Caco-2 (cell line): Measurements from ENCODE around the gene RTL1. TPM values are rescaled to one million over a fixed set of nuclear protein-coding genes. Genes with fewer than 3 reads are reported as not detected.

Experiments
- BruUV-seq: library from RNA; stranded (reverse); fragments of 400-500 nt; replicated peaks from 2 replicates; lab custom pipeline; 2021; lab: Mats Ljungman, UMichigan
- CTCF ChIA-PET: fragments of 300-600 bp; sonication (Branson Sonifier 250); formaldehyde crosslinking; loops from one replicate; lab custom pipeline; 2022; ENCODE audit warnings: antibody characterized with exemption; lab: Charles Lee
- POLR2A ChIA-PET: fragments of 300-600 bp; sonication (Branson Sonifier 250); formaldehyde crosslinking; loops from one replicate; lab custom pipeline; 2022; ENCODE audit warnings: antibody characterized with exemption; lab: Charles Lee
- DNase-seq, 2 experiments: peaks; one replicate each; pipeline versions ENCODE4 v3.0.0 to v3.0.0-alpha.2; 2020 to 2022
- H3K27me3 ChIP-seq: replicated peaks from 2 replicates; pipeline ENCODE4 v1.6.0; 2011; ENCODE audit warnings: low read length; ENCODE audit not compliant: control insufficient read depth, insufficient read depth
- H3K36me3 ChIP-seq: 2 replicates; pipeline ENCODE4 v1.5.1; 2011; ENCODE audit warnings: low read length; ENCODE audit not compliant: control insufficient read depth, insufficient read depth
- H3K4me1 ChIP-seq: fragments of 250-450 bp; sonication (Bioruptor Pico); 2 replicates; pipeline ENCODE4 v1.5.1; 2020; ENCODE audit warnings: mild to moderate bottlenecking
- H3K4me3 ChIP-seq: 2 replicates; pipeline ENCODE4 v1.5.1; 2011; ENCODE audit warnings: low read depth, mild to moderate bottlenecking, control low read depth, low read length
- H3K9me3 ChIP-seq: fragments of 250-450 bp; sonication (Bioruptor Pico); 2 replicates; pipeline ENCODE4 v1.5.1; 2020; ENCODE audit warnings: mild to moderate bottlenecking, moderate library complexity
- H3K27ac Mint-ChIP-seq: one replicate; pipeline ENCODE4 v1.8.0; 2022; ENCODE audit warnings: mixed read lengths; ENCODE audit not compliant: unreplicated experiment
- H3K27me3 Mint-ChIP-seq: one replicate; pipeline ENCODE4 v1.8.0; 2022; ENCODE audit warnings: mixed read lengths; ENCODE audit not compliant: insufficient read depth, unreplicated experiment
- H3K36me3 Mint-ChIP-seq: one replicate; pipeline ENCODE4 v1.8.0; 2022; ENCODE audit warnings: mild to moderate bottlenecking, mixed read lengths; ENCODE audit not compliant: insufficient read depth, unreplicated experiment
- H3K4me1 Mint-ChIP-seq: one replicate; pipeline ENCODE4 v1.8.0; 2022; ENCODE audit warnings: low read depth, mixed read lengths; ENCODE audit not compliant: unreplicated experiment
- H3K4me3 Mint-ChIP-seq: one replicate; pipeline ENCODE4 v1.8.0; 2022; ENCODE audit warnings: mild to moderate bottlenecking, moderate library complexity, mixed read lengths; ENCODE audit not compliant: unreplicated experiment
- H3K9me3 Mint-ChIP-seq: one replicate; pipeline ENCODE4 v1.8.0; 2022; ENCODE audit warnings: mixed read lengths; ENCODE audit not compliant: unreplicated experiment
- CTCF ChIP-seq, 2 experiments: fragments of 200-600 bp in 1 of 2; IDR thresholded peaks; 1 replicate in 1 of 2; 2 replicates in 1 of 2; pipeline versions ENCODE4 v1.5.1 to v1.8.0; 2011 to 2022; ENCODE audit warnings: antibody characterized with exemption in 1 of 2, control low read depth in 1 of 2, inconsistent platforms in 1 of 2, low read depth in 1 of 2, low read length in 1 of 2, mild to moderate bottlenecking in 1 of 2, moderate library complexity in 1 of 2; ENCODE audit not compliant: insufficient read depth in 1 of 2, severe bottlenecking in 1 of 2, unreplicated experiment in 1 of 2
- intact Hi-C: fragments of 100-400 bp; cut with micrococcal nuclease; formaldehyde crosslinking; loops from one replicate; pipeline ENCODE4 v1.10.0; 2022; ENCODE audit not compliant: unreplicated experiment
- total RNA-seq: library from RNA; stranded (reverse); gene quantifications from 2 replicates; pipeline ENCODE4 v1.2.3, GENCODE V29; 2022

Gene RTL1
- total RNA-seq, 1 experiment from 2014 or later, result not detected

GRCh38 chr14:100858838-100859220 is 44.7 kb downstream of the RTL1 start:
- H3K27me3 ChIP-seq, result no peaks in the 10 kb centered on the region
- Mint-ChIP-seq H3K9me3 (no peaks in the 10 kb centered on the region), H3K27me3 (peaks cover 3% of the 10 kb centered on the region), H3K4me3 (no peak overlapping the region), H3K27ac (no peak overlapping the region), H3K4me1 (no peaks in the 10 kb centered on the region), H3K36me3 (no peaks in the 10 kb centered on the region)
- TF ChIP-seq CTCF (IDR thresholded peaks at IDR 0.05; ENCODE audit: insufficient read depth in 1 of 2, low read depth in 1 of 2, low read length in 1 of 2, severe bottlenecking in 1 of 2, unreplicated experiment in 1 of 2), result no peak
- H3K36me3 ChIP-seq, result no peaks in the 10 kb centered on the region
- no peak overlapping the region for H3K4me3 ChIP-seq
- H3K9me3 ChIP-seq, result peaks cover 2% of the 10 kb centered on the region; the same call in 1 of the 2 replicates
- no peak for DNase-seq
- no TSS peak for BruUV-seq
- intact Hi-C loops, result no loop called here
- ChIA-PET CTCF (interaction anchor here (0.6 kb wide), 1 partner anchor 41 kb away, joined by 3 read pairs; no protein-coding TSS in a partner anchor), POLR2A (no interaction called here)
- H3K4me1 ChIP-seq, result no peaks in the 10 kb centered on the region

DNA sequence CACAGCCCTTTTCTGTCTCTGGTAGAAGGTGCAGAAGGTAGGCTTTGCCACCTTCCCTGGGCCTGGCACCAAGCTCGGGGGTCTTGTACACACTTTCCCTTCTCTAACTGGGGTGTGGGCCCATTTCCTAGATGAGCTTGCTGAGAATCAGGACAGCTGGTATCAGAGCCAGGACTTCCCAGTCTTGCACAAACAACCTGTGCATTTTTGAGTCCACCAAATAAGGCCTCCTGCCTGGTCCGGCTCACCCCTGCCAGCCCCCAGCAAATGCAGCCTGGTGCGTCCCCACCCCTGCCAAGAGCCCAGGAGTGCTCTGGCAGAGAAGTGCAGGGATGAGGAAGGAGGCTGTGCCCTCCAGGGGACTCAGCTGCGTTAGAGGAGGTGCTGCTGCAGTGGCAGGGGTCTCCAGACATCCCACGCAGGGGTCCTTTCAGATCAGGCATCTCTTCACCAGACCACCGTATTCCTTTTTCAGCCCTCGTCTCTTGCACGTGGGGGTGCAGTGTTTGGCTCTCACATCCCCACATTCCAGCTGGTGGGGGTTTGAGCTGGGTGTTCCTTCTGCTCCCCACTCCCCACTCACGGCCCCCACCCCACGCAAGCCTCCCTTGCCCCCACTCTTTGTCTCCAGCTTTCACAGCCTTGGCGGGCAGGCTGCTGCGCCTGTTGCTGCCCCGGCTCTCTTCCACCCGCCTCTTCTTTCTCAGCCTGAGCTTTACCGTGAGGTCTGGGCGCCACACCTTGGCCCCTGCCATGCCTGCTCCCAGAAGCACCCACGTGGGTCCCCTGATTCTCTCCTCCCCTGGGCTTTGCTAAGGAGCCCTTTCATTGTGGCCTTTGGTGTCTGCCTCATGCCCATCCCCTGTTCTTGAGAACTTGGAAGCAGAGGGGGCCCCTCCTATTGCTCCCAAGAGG is 45.3 kb downstream of the RTL1 start:
- H3K4me3 Mint-ChIP-seq, result no peak overlapping the region
- H3K4me1 Mint-ChIP-seq, result no peaks in the 10 kb centered on the region
- Histone ChIP-seq H3K9me3 (peaks cover 2% of the 10 kb centered on the region; the same call in 1 of the 2 replicates), H3K36me3 (no peaks in the 10 kb centered on the region), H3K4me1 (no peaks in the 10 kb centered on the region), H3K4me3 (no peak overlapping the region), H3K27me3 (no peaks in the 10 kb centered on the region)
- TF ChIP-seq CTCF (IDR thresholded peaks at IDR 0.05; ENCODE audit: insufficient read depth in 1 of 2, low read depth in 1 of 2, low read length in 1 of 2, severe bottlenecking in 1 of 2, unreplicated experiment in 1 of 2), result no peak
- POLR2A ChIA-PET, result no interaction called here
- no peaks in the 10 kb centered on the region for H3K9me3 Mint-ChIP-seq
- CTCF ChIA-PET, result no interaction called here
- peaks cover 6% of the 10 kb centered on the region for H3K27me3 Mint-ChIP-seq
- no TSS peak for BruUV-seq
- no peak overlapping the region for H3K27ac Mint-ChIP-seq
- DNase-seq, result no peak
- H3K36me3 Mint-ChIP-seq, result no peaks in the 10 kb centered on the region
- intact Hi-C loops, result no loop called here

DNA sequence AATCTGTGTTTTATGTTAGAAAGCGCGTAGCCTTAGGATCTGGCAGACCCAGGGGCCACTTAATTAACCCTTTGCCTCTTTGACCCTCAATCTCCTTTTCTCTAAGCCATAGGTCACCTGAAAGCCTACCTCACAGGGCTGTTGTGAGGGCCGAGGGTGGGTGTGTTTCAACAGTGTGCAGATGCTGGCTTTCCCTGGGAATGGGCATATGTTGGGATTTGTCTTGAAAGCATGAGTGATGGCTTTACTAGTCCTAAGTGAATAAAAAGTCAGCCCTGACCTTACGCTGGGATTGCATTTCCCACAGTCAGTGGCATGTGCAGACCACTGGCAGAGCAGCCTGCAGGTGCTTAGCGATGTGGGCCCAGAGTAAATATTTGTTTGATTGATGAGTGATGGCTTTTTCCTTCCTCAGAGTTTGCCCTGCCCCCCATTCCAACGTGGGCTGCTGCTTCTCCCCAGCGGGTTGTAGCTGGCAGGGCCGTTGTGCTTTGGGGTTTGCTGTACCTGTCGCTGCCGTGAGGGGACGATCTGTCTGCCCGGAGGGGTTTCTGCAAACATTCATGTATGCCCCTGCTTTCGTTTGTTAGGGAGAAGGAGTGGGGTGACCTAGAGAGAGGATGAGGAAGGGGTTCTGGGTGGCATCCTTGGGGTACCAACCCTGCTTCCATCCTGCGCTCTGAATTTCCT is 46.1 kb downstream of the RTL1 start:
- Histone ChIP-seq H3K4me3 (no peak overlapping the region), H3K9me3 (no peaks in the 10 kb centered on the region), H3K36me3 (no peaks in the 10 kb centered on the region), H3K27me3 (no peaks in the 10 kb centered on the region), H3K4me1 (no peaks in the 10 kb centered on the region)
- no peak overlapping the region for H3K4me3 Mint-ChIP-seq
- H3K4me1 Mint-ChIP-seq, result no peaks in the 10 kb centered on the region
- intact Hi-C loops, result no loop called here
- H3K9me3 Mint-ChIP-seq, result no peaks in the 10 kb centered on the region
- no peak overlapping the region for H3K27ac Mint-ChIP-seq
- ChIA-PET CTCF (interaction anchor here (0.7 kb wide), 1 partner anchor 32 kb away, joined by 6 read pairs; no protein-coding TSS in a partner anchor), POLR2A (no interaction called here)
- TF ChIP-seq CTCF (IDR thresholded peaks at IDR 0.05; ENCODE audit: insufficient read depth in 1 of 2, low read depth in 1 of 2, low read length in 1 of 2, severe bottlenecking in 1 of 2, unreplicated experiment in 1 of 2), result no peak
- no TSS peak for BruUV-seq
- no peak for DNase-seq
- H3K36me3 Mint-ChIP-seq, result no peaks in the 10 kb centered on the region
- H3K27me3 Mint-ChIP-seq, result peaks cover 6% of the 10 kb centered on the region
